Thyroid gland (tissue), 4 donors: Measurements from ENCODE around the gene COL13A1.

Experiments used
- POLR2A ChIP-seq, 2 donors: fragments of 450-650 bp; IDR thresholded peaks; one replicate each; pipeline ENCODE4 v1.6.1; 2017; ENCODE audit warnings: antibody characterized with exemption in 2 of 2, mild to moderate bottlenecking in 2 of 2, moderate library complexity in 1 of 2
- TF ChIP-seq, protein P1 (sequence below), 6 experiments: fragments of 200-600 bp in 3 of 6; fragments of 450-650 bp in 3 of 6; sonication (generic) in 3 of 6; IDR thresholded peaks; one replicate each; pipeline ENCODE4 v1.5.1; 2016 to 2019; ENCODE audit warnings: antibody characterized with exemption in 6 of 6, mild to moderate bottlenecking in 2 of 6, inconsistent platforms in 1 of 6, moderate library complexity in 1 of 6

DNA sequence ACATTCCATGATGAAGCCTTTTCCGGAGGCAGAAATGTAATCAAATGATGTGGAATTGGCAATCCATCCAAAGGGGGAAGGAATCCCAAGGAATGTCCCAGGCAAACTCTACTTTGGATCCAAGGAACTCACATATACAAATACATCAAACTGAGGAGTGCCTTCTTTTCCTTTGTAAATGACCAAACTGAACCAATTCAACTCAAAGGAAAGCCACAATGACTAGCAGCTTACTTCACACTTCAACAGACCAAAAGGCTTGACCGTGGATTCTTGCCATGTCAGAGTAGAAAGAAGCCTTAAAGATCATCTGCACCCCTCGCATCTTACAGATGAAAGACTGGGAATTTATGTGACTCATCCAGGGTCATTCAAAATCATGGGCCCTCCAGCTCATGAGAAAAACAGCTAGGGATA is 171.3 kb downstream of the COL13A1 start:
- TF ChIP-seq, protein P1, sequence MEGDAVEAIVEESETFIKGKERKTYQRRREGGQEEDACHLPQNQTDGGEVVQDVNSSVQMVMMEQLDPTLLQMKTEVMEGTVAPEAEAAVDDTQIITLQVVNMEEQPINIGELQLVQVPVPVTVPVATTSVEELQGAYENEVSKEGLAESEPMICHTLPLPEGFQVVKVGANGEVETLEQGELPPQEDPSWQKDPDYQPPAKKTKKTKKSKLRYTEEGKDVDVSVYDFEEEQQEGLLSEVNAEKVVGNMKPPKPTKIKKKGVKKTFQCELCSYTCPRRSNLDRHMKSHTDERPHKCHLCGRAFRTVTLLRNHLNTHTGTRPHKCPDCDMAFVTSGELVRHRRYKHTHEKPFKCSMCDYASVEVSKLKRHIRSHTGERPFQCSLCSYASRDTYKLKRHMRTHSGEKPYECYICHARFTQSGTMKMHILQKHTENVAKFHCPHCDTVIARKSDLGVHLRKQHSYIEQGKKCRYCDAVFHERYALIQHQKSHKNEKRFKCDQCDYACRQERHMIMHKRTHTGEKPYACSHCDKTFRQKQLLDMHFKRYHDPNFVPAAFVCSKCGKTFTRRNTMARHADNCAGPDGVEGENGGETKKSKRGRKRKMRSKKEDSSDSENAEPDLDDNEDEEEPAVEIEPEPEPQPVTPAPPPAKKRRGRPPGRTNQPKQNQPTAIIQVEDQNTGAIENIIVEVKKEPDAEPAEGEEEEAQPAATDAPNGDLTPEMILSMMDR (IDR thresholded peaks at IDR 0.05), result no peak
- no peak for TF ChIP-seq POLR2A (IDR thresholded peaks at IDR 0.05)
